GM21367 (cell line): ENCODE measurements around the gene CARD6.
A peak's percentile ranks its signal among the peaks of the same experiment; 100 is the strongest.
"Not testable (repeated sequence)": the region's sequence is repeated elsewhere in the genome, so short reads cannot be mapped to it uniquely, and the experiment has no call there.

Experiments
- ATAC-seq: cut with Tn5 transposase; IDR thresholded peaks from one replicate; pipeline ENCODE4 v1.9.1; 2021; ENCODE audit not compliant: unreplicated experiment

Gene CARD6, protein sequence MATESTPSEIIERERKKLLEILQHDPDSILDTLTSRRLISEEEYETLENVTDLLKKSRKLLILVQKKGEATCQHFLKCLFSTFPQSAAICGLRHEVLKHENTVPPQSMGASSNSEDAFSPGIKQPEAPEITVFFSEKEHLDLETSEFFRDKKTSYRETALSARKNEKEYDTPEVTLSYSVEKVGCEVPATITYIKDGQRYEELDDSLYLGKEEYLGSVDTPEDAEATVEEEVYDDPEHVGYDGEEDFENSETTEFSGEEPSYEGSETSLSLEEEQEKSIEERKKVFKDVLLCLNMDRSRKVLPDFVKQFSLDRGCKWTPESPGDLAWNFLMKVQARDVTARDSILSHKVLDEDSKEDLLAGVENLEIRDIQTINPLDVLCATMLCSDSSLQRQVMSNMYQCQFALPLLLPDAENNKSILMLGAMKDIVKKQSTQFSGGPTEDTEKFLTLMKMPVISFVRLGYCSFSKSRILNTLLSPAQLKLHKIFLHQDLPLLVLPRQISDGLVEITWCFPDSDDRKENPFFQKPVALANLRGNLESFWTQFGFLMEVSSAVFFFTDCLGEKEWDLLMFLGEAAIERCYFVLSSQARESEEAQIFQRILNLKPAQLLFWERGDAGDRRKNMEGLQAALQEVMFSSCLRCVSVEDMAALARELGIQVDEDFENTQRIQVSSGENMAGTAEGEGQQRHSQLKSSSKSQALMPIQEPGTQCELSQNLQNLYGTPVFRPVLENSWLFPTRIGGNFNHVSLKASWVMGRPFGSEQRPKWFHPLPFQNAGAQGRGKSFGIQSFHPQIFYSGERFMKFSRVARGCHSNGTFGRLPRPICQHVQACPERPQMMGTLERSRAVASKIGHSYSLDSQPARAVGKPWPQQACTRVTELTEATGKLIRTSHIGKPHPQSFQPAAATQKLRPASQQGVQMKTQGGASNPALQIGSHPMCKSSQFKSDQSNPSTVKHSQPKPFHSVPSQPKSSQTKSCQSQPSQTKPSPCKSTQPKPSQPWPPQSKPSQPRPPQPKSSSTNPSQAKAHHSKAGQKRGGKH

DNA sequence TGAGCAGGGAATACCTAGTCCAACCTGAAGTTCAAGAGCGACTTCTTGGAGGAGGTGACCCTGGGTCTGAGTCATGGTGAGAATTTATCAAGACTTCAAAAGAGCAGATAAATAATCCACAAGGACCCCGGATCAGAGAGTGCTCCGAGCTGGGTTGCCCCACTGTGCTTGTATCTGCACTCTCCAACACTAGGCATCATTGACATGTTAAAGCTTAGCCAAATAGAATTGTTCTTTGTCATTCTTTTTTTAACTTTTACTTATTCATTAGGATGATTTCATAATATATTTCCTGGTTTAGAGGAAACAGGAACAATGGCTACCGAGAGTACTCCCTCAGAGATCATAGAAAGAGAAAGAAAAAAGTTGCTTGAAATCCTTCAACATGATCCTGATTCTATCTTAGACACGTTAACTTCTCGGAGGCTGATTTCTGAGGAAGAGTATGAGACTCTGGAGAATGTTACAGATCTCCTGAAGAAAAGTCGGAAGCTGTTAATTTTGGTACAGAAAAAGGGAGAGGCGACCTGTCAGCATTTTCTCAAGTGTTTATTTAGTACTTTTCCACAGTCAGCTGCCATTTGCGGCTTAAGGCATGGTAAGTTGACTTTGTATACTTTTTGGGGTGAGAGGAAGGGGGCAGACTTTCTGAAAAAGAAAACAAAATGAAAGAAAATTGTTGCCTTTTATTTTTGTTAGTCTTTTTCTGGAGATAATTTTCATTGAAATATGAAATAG, at the start of gene CARD6:
Gene CARD6 (plus strand): TSS at position 300 of the 738 bp plus-strand sequence. CDS start 16 bp downstream, at position 316.
- ATAC-seq, result peak; percentile 48

DNA sequence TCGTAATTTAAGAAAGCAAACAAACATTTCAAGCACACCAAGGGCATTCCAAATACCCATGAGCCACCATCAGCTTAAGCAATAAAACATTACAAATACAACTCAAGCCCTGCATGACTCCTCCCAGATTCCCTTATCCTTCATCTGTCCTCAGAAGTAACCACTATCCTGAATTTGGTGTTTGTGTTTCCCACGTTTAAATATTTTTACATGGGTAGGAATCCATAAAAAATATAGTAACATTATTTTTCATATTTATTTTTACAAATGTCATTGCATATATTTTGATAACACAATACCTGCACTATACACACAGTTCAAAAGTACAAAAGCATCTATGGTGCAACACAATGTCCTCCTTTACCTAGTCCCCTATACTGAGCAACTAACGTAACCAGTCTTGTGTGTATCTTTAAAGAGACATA, 49.4 kb upstream of the CARD6 start:
- no peak for ATAC-seq

DNA sequence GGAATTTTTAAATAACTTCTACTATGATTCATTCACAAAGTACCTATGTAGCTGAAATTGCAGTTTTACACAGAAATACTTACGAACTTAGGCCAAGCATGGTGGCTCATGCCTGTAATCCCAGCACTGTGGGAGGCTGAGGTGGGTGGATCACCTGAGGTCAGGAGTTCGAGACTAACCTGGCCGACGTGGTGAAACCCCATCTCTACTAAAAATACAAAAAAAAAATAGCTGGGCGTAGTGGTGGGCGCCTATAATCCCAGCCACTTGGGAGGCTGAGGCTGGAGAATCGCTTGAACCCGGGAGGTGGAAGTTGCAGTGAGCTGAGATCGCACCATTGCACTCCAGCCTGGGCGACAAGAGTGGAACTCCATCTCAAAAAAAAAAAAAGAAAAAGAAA, 48.5 kb upstream of the CARD6 start:
- ATAC-seq, result not testable (repeated sequence)

DNA sequence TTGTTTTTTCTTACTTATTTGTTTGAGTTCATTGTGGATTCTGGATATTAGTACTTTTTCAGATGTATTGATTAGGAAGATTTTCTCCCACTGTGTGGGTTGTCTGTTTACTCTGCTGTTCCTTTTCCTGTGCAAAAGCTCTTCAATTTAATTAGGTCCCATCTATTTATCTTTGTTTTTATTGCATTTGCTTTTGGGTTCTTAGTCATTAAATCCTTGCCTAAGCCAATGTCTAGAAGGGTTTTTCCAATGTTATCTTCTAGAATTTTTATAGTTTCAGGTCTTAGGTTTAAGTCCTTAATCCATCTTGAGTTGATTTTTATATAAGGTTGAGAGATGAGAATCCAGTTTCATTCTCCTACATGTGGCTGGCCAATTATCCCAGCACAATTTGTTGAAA, 46.8 kb upstream of the CARD6 start:
- not testable (repeated sequence) for ATAC-seq

GRCh38 chr5:40794877-40795276, 46.3 kb upstream of the CARD6 start:
- ATAC-seq, result not testable (repeated sequence)

- no peak for ATAC-seq
These were observed 44.7 kb upstream of the CARD6 start for GRCh38 chr5:40796487-40796889.

DNA sequence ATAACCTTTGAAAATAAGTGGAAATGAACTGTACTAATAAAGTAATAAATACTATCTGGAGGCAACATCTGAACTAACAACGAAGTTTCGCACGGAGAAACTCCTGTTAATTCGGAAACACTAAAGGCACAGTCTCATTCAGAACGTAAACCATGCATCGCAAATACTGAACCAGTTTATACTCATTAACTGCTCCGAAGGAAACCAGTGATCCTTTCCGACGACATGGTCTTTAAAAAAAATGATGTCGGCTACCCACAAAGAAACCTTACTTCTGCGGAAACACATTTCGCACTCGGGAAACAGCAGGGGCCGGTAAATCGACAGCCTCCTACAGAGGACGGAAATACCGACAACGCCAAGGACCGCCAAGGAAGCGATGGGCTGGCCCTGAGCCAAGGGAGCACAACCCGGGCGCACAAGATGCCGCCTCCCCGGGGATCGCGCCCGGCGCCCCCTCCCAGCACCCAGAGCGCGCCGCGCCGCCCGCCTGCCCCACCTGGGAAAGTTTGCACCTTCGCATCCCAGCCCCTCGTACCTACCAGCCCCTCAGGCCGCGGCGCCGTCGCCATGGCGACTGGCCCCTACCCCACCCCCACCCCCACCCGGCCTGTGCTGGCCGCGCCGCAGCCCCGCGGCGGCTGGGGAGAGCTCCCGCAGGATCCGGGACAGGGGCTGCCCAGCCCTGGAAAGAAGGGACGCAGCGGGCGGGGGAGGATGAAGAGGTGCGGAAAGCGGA, 43.7 kb upstream of the CARD6 start:
- peak; percentile 42 for ATAC-seq

DNA sequence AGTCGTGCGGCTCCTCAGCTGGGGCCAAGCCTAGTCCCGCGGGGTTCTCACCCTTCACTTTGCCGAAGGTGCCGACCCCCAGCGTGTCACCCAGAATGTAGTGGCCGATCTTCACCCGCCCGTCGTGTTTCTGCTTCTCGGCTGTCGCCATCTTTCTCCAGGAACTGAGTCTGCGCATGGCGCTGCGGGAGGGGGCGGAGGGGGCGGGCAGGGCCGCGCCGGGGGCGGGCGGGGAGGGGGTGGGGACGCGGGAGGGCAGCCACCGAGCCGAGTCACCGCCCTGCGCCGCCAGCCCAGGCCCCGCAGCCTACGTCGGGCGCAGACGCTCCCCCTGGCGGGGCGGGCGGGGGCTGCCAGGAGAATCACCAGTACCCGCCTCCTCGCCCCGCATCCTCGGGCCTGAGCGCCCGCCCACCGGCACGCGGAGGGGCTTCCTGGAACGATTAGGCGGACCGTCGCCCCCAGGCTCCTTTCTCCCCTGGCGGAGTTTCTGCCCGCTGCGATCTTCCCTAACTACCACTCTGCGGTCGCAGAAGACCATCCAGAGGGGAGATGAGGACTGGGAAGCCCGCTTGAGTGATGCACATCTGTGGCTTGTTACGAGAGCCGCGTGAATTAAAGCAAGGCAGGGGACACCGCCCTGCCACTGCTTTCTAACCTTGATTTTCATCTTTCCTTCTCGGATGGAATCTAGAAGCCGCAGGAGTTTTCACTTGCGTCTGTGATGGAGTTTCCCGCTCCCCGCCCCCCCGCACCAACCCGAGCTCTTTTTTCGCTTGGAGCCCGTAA, 43.0 kb upstream of the CARD6 start, which contains the start of gene PRKAA1:
Gene PRKAA1 (minus strand): TSS at position 363 of the 789 bp plus-strand sequence. CDS start 185 bp downstream, at position 178.
- ATAC-seq, result peak; percentile 93

DNA sequence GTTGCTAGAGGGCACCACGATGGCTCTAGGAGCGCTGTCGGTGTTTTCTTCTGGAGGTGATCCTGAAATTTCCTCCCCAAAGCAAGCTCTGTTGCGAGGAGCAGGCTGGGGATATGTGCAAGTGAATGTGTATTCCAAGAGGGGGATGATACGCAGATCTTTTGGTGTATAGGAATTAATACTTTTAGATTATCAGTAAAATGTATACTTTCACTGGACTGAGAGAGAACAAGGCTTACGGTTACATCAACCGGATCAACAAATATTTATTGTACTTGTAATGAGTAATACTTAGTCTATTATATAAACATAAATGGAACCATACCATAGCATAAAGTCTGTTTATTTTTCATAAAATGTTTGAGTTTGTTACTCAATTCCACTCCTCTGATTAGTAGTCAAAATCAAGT, 42.4 kb upstream of the CARD6 start:
- no peak for ATAC-seq

DNA sequence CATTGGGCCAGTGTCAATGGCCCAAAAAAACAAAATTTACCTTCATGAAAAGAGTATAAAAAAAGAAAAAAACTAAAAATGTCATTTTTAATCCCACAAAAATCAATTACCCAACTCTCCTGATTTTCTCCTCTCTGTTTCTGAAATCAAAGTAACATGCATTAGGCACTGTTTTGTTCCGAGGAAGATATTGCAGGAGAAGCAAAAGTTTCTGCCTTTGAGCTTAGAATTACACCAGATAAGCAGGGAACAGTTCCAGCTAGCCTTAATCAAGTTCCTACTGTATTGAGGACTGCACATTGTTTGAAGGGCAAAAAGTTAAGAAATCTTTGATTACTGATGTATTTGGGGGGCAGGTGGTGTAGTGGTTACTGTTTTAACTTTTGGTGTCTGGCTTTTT, 41.9 kb upstream of the CARD6 start:
- ATAC-seq, result no peak

DNA sequence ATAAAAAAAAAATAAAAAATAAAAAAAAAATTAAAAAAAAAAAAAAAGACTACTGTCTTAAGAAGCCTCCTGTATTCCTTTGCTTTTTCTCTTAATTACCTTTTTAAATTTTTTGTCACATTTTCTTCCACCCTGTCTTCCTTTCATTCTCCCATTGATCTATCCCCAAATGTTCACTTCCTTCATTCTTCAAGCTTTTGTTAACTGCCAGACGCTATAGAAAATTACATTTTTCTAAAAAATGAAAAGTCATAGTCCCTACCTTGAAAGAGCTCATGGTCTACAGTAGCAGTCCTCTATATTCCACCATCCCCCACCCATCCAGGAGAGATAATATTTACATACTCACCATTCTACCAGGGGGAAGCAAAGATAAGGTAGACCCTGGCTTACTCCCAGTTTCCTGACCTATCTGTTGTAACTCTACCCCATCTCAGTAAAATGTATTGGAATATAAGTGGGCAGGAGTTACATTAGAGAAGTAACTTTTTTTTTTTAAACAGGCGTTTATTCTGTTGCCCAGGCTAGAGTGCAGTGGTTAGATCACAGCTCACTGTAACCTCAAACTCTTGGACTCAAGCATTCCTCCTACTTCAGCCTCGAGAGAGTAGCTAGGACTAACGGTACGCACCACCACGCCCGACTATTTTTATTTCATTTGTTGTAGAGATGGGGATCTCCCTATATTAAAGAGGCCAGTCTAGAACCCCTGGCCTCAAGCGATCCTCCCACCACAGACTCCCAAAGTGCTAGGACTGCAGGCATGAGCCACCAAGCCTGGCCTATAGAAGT, 39.2 kb upstream of the CARD6 start:
- no peak for ATAC-seq

DNA sequence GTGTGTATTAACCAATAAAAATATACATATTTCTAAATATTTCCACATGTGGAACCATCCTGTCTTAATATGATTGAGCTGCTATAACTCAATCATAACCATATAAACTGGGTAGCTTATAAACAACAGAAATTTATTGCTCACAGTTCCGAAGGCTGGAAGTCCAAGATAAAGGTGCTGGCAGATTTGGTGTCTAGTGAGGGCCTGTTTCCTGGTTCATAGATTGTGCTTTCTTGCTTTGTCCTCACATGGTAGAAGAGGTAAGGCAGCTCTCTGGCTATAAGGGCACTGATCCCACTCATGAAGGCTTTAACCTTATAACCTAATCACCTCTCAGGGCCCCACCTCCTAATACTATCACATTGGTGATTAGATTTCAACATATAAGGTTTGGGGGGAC, 29.0 kb upstream of the CARD6 start:
- ATAC-seq, result no peak

DNA sequence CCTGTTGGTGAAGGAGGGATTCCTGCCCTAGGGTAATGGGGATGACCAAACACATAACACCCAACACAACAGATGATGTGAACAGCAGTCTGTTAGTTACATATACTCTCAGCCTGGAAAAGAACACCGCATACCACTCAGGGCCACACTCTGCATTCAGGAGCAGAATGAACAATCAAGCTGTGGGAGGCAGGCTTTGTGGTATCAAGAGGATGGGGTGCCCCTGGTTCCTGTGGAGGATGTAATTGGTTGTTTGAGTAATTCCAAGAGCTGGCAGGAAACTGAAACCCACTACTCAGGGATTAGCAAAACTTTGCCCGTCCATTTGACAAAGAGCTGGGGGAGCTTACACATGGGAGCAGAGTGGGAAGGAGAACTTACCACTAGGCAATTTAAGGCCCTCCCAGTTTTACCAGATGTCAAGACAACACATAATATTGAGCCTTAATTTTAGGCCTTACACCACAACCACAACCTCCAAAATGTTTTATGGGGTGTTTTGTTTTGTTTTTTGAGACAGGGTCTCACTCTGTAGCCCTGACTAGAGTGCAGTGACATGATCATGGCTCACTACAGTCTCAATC, 27.4 kb upstream of the CARD6 start:
- ATAC-seq, result no peak

DNA sequence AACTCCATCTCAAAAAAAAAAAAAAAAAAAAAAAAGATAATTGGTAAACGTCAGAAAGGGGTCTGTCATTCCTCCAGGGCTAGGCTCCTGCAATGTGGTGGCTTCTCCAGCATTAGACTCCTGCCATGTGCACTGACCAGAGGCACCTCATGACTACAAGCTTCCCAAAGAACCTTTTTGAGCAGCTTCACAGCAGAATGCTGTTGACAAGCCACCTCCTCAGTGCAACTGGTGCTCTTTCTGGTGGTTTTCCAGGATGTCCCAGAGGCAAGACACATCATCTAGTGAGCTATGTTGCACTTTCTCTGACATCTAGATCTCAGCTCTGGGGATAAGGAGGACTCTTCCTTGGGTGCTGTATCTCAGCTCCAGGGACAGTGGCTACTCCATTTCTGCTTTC, 17.7 kb upstream of the CARD6 start:
- no peak for ATAC-seq

DNA sequence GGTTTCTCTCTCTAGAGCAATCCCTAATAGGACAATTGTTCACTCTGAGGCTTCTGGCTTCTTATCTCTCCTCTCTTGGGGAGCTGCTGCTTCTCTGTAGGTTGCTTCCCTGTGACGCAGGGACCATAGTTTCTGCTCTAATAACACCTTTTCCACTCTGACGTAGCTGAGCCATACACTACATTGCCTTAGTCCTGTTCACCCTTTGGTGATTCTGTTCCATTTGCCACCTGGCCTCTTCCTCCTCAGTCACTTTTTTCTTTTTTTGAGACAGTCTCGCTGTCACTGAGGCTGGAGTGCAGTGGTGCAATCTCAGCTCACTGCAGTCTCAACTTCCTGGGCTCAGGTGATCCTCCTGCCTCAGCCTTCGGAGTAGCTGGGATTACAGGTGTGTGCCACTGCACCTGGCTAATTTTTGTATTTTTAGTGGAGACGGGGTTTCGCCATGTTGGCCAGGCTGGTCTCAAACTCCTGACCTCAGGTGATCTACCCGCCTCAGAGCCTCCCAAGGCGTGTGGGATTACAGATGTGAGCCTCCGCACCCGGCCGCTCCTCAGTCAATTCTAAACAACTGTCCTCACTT, 15.6 kb upstream of the CARD6 start:
- ATAC-seq, result not testable (repeated sequence)

- ATAC-seq, result no peak
These were observed 14.5 kb upstream of the CARD6 start for GRCh38 chr5:40826489-40827187.
